Mesenchymal stem cell (in vitro differentiated cells and primary cell): Measurements from ENCODE around the gene AGFG1.

Experiments used
- DNase-seq: peaks from one replicate; pipeline ENCODE4 v3.0.0-alpha.2; 2013
- H2AFZ ChIP-seq: one replicate; pipeline ENCODE4 v1.6.1; 2013; ENCODE audit warnings: low read depth, mild to moderate bottlenecking, control low read depth, inconsistent platforms, low read length, moderate library complexity
- H2AK5ac ChIP-seq: 2 replicates; pipeline ENCODE4 v1.6.1; 2013; ENCODE audit warnings: low read length, moderate library complexity, mild to moderate bottlenecking, inconsistent platforms; ENCODE audit not compliant: severe bottlenecking
- H2BK120ac ChIP-seq: one replicate; pipeline ENCODE4 v1.6.1; 2013; ENCODE audit warnings: low read depth, mild to moderate bottlenecking, inconsistent platforms, low read length, moderate library complexity
- H2BK12ac ChIP-seq, 2 experiments: one replicate each; pipeline ENCODE4 v1.6.1; 2013; ENCODE audit warnings: inconsistent platforms in 2 of 2, low read length in 2 of 2, mild to moderate bottlenecking in 2 of 2, moderate library complexity in 2 of 2, control low read depth in 1 of 2
- H2BK15ac ChIP-seq: one replicate; pipeline ENCODE4 v1.6.1; 2013; ENCODE audit warnings: mild to moderate bottlenecking, low read depth, inconsistent platforms; ENCODE audit not compliant: poor library complexity, severe bottlenecking
- H2BK5ac ChIP-seq: 2 replicates; pipeline ENCODE4 v1.6.1; 2013; ENCODE audit warnings: low read depth, mild to moderate bottlenecking, low read length, control low read depth, inconsistent platforms; ENCODE audit not compliant: poor library complexity, severe bottlenecking
- H3K14ac ChIP-seq, 2 experiments: one replicate each; pipeline ENCODE4 v1.6.1; 2013; ENCODE audit warnings: inconsistent platforms in 2 of 2, low read length in 2 of 2, control low read depth in 1 of 2, mild to moderate bottlenecking in 1 of 2, moderate library complexity in 1 of 2
- H3K18ac ChIP-seq, 2 experiments: one replicate each; pipeline ENCODE4 v1.6.1; 2013; ENCODE audit warnings: inconsistent platforms in 2 of 2, low read length in 2 of 2, control low read depth in 1 of 2, low read depth in 1 of 2, mild to moderate bottlenecking in 1 of 2
- H3K23ac ChIP-seq, 2 experiments: one replicate each; pipeline ENCODE4 v1.6.1; 2013; ENCODE audit warnings: inconsistent platforms in 2 of 2, low read length in 2 of 2, mild to moderate bottlenecking in 2 of 2, moderate library complexity in 2 of 2, control low read depth in 1 of 2
- H3K27ac ChIP-seq: 2 replicates; pipeline ENCODE4 v1.5.1; 2013; ENCODE audit warnings: mild to moderate bottlenecking, moderate library complexity, low read length, control low read depth, inconsistent platforms; ENCODE audit not compliant: poor library complexity, severe bottlenecking
- H3K27me3 ChIP-seq, 2 experiments: 2 replicates each; pipeline versions ENCODE4 v1.6.1 to v1.7.0; 2013; ENCODE audit warnings: low read length in 2 of 2, mild to moderate bottlenecking in 2 of 2, moderate library complexity in 2 of 2, control low read depth in 1 of 2, inconsistent platforms in 1 of 2; ENCODE audit not compliant: control insufficient read depth in 1 of 2, insufficient read depth in 1 of 2
- H3K36me3 ChIP-seq, 2 experiments: 2 replicates each; pipeline versions ENCODE4 v1.6.1 to v1.7.0; 2013; ENCODE audit warnings: low read length in 2 of 2, control low read depth in 1 of 2, inconsistent platforms in 1 of 2, low read depth in 1 of 2, mild to moderate bottlenecking in 1 of 2; ENCODE audit not compliant: insufficient read depth in 2 of 2, control insufficient read depth in 1 of 2
- H3K4ac ChIP-seq, 2 experiments: one replicate each; pipeline ENCODE4 v1.6.1; 2013; ENCODE audit warnings: inconsistent platforms in 2 of 2, low read length in 2 of 2, mild to moderate bottlenecking in 2 of 2, moderate library complexity in 2 of 2, control low read depth in 1 of 2, low read depth in 1 of 2
- H3K4me1 ChIP-seq: 2 replicates; pipeline ENCODE4 v1.6.1; 2013; ENCODE audit warnings: low read depth, low read length, control low read depth; ENCODE audit not compliant: control insufficient read depth, insufficient read depth
- H3K4me2 ChIP-seq: 2 replicates; pipeline ENCODE4 v1.6.1; 2013; ENCODE audit warnings: low read length, mild to moderate bottlenecking, inconsistent platforms; ENCODE audit not compliant: poor library complexity, severe bottlenecking
- H3K4me3 ChIP-seq, 2 experiments: 2 replicates each; pipeline versions ENCODE4 v1.5.1 to v1.7.0; 2013; ENCODE audit warnings: low read length in 2 of 2, mild to moderate bottlenecking in 2 of 2, control low read depth in 1 of 2, low read depth in 1 of 2; ENCODE audit not compliant: insufficient read depth in 1 of 2
- H3K79me1 ChIP-seq: replicated peaks from 2 replicates; pipeline ENCODE4 v1.6.1; 2013; ENCODE audit warnings: mild to moderate bottlenecking, control low read depth, low read length, inconsistent platforms; ENCODE audit not compliant: poor library complexity, severe bottlenecking
- H3K9ac ChIP-seq: 2 replicates; pipeline ENCODE4 v1.7.0; 2013; ENCODE audit warnings: mild to moderate bottlenecking, low read length, moderate library complexity
- H3K9me3 ChIP-seq: 2 replicates; pipeline ENCODE4 v1.7.0; 2013; ENCODE audit warnings: mild to moderate bottlenecking, low read length; ENCODE audit not compliant: control insufficient read depth
- H4K8ac ChIP-seq: one replicate; pipeline ENCODE4 v1.6.1; 2013; ENCODE audit warnings: inconsistent platforms, mild to moderate bottlenecking, low read length, moderate library complexity
- H4K91ac ChIP-seq: one replicate; pipeline ENCODE4 v1.6.1; 2013; ENCODE audit warnings: mild to moderate bottlenecking, low read length, inconsistent platforms
- WGBS: methylation state at CpG from one replicate; pipeline ENCODE4 v1.1.7; 2013; ENCODE audit warnings: mixed read lengths; 5-methylcytosine and 5-hydroxymethylcytosine counted together

The AGFG1 gene

GRCh38 chr2:227485429-227485828, 13.5 kb downstream of the AGFG1 start:
- H3K4ac ChIP-seq: no peak overlapping the region
- no peak overlapping the region for H3K14ac ChIP-seq
- no peak overlapping the region for H3K4me3 ChIP-seq
- no peaks in the 10 kb centered on the region for H3K79me1 ChIP-seq
- no peak overlapping the region for H3K27ac ChIP-seq
- WGBS: no CpG with 5 or more reads among the region's 1 CpG
- no peak overlapping the region for H3K9ac ChIP-seq
- no peaks in the 10 kb centered on the region for H3K9me3 ChIP-seq
- no peaks in the 10 kb centered on the region for H3K27me3 ChIP-seq
- H3K4me2 ChIP-seq: no peak overlapping the region
- H3K23ac ChIP-seq: no peak overlapping the region
- no peak overlapping the region for H2BK15ac ChIP-seq
- DNase-seq: no peak
- no peak overlapping the region for H2BK5ac ChIP-seq
- H2AK5ac ChIP-seq: no peak overlapping the region
- no peak overlapping the region for H3K18ac ChIP-seq
- H4K91ac ChIP-seq: no peak overlapping the region
- no peak overlapping the region for H2BK12ac ChIP-seq
- H2AFZ ChIP-seq: no peak overlapping the region
- H4K8ac ChIP-seq: no peak overlapping the region
- H3K36me3 ChIP-seq: no peaks in the 10 kb centered on the region
- H3K4me1 ChIP-seq: peaks cover 1% of the 10 kb centered on the region
- no peak overlapping the region for H2BK120ac ChIP-seq

DNA sequence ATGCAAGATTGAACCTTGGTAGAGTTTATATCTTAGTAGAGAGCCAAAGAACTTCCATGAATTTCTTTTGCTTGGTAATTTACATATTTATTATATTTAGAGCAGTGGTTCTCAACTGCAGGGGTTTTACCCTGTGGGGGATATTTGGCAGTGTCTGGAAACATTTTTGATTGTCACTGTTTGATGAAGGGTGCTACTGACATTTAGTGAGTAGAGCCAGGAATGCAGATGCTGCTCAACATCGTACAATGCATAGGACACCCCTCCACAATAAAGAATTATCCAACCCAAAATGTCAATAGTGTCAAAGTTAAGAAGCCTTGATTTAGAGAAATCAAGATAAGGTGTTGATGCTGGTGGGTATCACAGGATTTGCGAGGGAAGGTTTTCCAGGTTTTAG, 14.7 kb downstream of the AGFG1 start:
- Histone ChIP-seq H4K8ac (no peak overlapping the region), H3K9ac (no peak overlapping the region), H3K36me3 (no peaks in the 10 kb centered on the region), H3K4me3 (no peak overlapping the region), H2BK120ac (no peak overlapping the region), H2AFZ (no peak overlapping the region), H3K27me3 (no peaks in the 10 kb centered on the region), H3K18ac (no peak overlapping the region), H3K79me1 (no peaks in the 10 kb centered on the region), H4K91ac (no peak overlapping the region), H2AK5ac (no peak overlapping the region), H3K9me3 (no peaks in the 10 kb centered on the region), H2BK5ac (no peak overlapping the region), H2BK15ac (no peak overlapping the region), H3K14ac (no peak overlapping the region), H3K27ac (no peak overlapping the region), H3K4me1 (peaks cover 1% of the 10 kb centered on the region), H3K4me2 (no peak overlapping the region), H2BK12ac (no peak overlapping the region), H3K4ac (no peak overlapping the region), H3K23ac (no peak overlapping the region)
- no peak for DNase-seq
- 100% methylated on average over 1 of the region's 2 CpGs for WGBS

GRCh38 chr2:227488045-227488444, 16.1 kb downstream of the AGFG1 start:
- no peak overlapping the region for H2BK15ac ChIP-seq
- no peak overlapping the region for H2BK5ac ChIP-seq
- H3K4ac ChIP-seq: no peak overlapping the region
- H3K4me1 ChIP-seq: peaks cover 1% of the 10 kb centered on the region
- H4K8ac ChIP-seq: no peak overlapping the region
- H2BK12ac ChIP-seq: no peak overlapping the region
- no peak overlapping the region for H2AK5ac ChIP-seq
- H2AFZ ChIP-seq: no peak overlapping the region
- 100% methylated on average over 1 of the region's 3 CpGs for WGBS
- no peak overlapping the region for H3K27ac ChIP-seq
- peaks cover 0 to 3% of the 10 kb centered on the region in 2 experiments for H3K36me3 ChIP-seq
- no peak for DNase-seq
- H3K9ac ChIP-seq: no peak overlapping the region
- no peak overlapping the region for H4K91ac ChIP-seq
- no peaks in the 10 kb centered on the region for H3K79me1 ChIP-seq
- no peak overlapping the region for H3K4me3 ChIP-seq
- no peaks in the 10 kb centered on the region for H3K27me3 ChIP-seq
- no peak overlapping the region for H3K14ac ChIP-seq
- no peak overlapping the region for H3K23ac ChIP-seq
- no peaks in the 10 kb centered on the region for H3K9me3 ChIP-seq
- no peak overlapping the region for H3K18ac ChIP-seq
- no peak overlapping the region for H3K4me2 ChIP-seq
- no peak overlapping the region for H2BK120ac ChIP-seq

- peaks cover 1% of the 10 kb centered on the region for H3K4me1 ChIP-seq
- no peak overlapping the region for H3K4me3 ChIP-seq
- no peak overlapping the region for H2BK5ac ChIP-seq
- no peak overlapping the region for H4K8ac ChIP-seq
- H2BK15ac ChIP-seq: no peak overlapping the region
- H4K91ac ChIP-seq: no peak overlapping the region
- no peak overlapping the region for H3K14ac ChIP-seq
- no peak overlapping the region for H3K9ac ChIP-seq
- H3K4ac ChIP-seq: no peak overlapping the region
- no peaks in the 10 kb centered on the region for H3K27me3 ChIP-seq
- H3K18ac ChIP-seq: no peak overlapping the region
- peaks cover 3% of the 10 kb centered on the region for H3K79me1 ChIP-seq
- no peak overlapping the region for H2AK5ac ChIP-seq
- no peak overlapping the region for H3K4me2 ChIP-seq
- H2AFZ ChIP-seq: no peak overlapping the region
- no peak for DNase-seq
- H3K9me3 ChIP-seq: no peaks in the 10 kb centered on the region
- no peak overlapping the region for H3K23ac ChIP-seq
- no peak overlapping the region for H2BK12ac ChIP-seq
- H3K36me3 ChIP-seq: peaks cover 0 to 28% of the 10 kb centered on the region in 2 experiments
- no CpG with 5 or more reads among the region's 3 CpGs for WGBS
- no peak overlapping the region for H2BK120ac ChIP-seq
- no peak overlapping the region for H3K27ac ChIP-seq
Measured at GRCh38 chr2:227491386-227491785, 19.4 kb downstream of the AGFG1 start.
